ENCODE data around the gene SELE.

The SELE gene

DNA sequence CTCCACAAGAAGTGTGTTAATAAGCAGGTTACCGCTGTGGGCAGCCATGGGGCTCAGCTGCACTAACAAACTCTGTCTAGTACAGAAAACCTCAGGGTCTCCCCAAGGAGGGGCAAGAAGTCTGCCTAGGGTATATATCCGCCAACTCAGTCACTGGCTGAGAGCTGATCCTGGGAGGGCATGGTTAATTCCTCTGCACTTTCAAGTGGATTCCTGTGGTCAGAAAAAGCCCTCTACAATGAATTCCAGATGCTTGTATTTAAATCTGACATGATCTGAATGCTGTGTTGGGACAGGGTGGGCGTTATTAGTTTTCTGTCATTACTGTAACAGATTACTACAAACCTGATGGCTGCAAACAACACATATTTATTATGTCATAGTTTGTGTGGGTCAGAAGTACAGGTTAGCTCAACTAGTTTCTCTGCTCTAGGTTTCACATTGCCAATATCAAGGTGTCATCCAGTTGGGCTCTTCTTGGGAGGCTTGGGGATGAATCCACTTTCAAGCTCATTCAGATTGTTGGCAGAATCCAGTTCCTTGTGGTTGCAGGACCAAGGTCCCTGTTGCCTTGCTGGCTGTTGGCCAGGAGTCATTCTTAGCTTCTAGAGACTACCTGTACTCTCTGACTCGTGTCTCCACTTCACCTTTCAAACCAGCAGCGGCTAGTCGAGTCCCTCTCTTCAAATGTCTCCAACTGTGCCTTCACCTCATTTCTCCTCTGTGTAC lies 8.0 kb upstream of the SELE start:
- TF ChIP-seq, protein P1, sequence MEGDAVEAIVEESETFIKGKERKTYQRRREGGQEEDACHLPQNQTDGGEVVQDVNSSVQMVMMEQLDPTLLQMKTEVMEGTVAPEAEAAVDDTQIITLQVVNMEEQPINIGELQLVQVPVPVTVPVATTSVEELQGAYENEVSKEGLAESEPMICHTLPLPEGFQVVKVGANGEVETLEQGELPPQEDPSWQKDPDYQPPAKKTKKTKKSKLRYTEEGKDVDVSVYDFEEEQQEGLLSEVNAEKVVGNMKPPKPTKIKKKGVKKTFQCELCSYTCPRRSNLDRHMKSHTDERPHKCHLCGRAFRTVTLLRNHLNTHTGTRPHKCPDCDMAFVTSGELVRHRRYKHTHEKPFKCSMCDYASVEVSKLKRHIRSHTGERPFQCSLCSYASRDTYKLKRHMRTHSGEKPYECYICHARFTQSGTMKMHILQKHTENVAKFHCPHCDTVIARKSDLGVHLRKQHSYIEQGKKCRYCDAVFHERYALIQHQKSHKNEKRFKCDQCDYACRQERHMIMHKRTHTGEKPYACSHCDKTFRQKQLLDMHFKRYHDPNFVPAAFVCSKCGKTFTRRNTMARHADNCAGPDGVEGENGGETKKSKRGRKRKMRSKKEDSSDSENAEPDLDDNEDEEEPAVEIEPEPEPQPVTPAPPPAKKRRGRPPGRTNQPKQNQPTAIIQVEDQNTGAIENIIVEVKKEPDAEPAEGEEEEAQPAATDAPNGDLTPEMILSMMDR (conservative IDR thresholded peaks at IDR 0.05; ENCODE audit: low read depth, low read length) = no peak
- peak overlapping the region; percentile 23 for H3K4me3 ChIP-seq (ENCODE audit: low read length)
- DNase-seq (ENCODE audit: low read depth) = peak; percentile 51

DNA sequence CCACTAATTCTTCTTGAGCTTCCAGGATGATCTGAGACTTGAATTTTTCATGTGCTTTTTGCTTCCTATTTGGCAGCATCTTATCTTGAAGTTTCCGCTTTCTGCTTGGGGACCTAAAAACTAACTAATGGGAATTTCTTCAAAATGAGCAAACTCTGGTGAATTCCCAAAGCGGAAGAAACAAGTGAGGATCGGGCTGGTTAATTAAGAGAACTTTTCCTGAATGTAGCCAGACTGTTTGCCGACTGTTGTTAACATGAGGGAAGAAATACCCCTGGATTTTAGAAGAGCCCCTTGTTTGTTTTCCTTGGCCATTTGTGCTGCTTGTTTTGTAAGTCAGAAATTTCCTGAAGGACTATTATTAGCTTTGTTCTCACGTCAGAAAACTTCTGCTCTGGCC lies 6.1 kb upstream of the SELE start:
- no peak overlapping the region for H3K4me3 ChIP-seq (ENCODE audit: low read length)
- TF ChIP-seq, protein P1 (conservative IDR thresholded peaks at IDR 0.05; ENCODE audit: low read depth, low read length) = no peak

DNA sequence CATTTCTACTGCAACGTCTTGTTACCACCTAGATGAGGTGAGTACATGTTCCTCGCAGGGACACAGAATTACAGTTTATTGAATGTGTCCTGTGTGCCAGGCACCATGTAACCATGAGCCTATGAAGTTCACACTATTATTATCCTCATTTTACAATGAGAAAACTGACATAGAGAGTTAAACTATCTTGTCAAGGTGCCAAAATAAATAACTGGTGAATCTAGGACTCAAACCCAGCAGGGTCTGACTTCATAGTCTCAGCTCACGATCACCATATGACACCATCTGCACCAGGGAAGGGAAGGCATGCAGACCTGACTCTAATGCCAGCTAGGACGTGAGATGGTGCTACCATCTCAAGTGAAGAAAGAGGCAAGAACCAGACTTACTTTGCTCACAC lies 2.4 kb downstream of the SELE start:
- TF ChIP-seq, protein P1 (conservative IDR thresholded peaks at IDR 0.05; ENCODE audit: low read depth, low read length) = no peak
- no peak for DNase-seq (ENCODE audit: low read depth)
- H3K4me3 ChIP-seq (ENCODE audit: low read length) = no peak overlapping the region

More for the DNA sequence above, 6.1 kb upstream of the SELE start:
- DNase-seq (ENCODE audit: low read depth) = no peak

DNA sequence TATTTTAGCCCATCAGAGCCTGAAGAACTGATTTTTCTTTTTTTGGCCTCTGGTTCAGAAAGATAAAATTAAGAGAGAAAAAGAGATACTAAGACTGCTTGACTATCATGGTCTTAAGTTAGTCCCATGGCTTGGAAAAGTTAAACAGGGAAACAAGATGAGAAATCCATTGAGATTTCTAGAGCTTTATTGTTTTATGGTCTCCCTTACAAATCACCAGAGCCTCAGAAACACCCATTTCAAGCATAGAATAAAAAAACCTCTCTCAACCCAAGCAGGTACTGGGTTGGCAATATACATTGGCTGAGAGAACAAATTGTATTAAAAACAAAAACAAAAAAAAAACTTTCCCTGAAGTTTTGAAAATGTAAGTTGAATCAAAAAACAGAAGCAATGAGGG lies 3.9 kb downstream of the SELE start:
- H3K4me3 ChIP-seq (ENCODE audit: low read length) = no peak overlapping the region
- DNase-seq (ENCODE audit: low read depth) = no peak
- TF ChIP-seq, protein P1 (conservative IDR thresholded peaks at IDR 0.05; ENCODE audit: low read depth, low read length) = no peak

DNA sequence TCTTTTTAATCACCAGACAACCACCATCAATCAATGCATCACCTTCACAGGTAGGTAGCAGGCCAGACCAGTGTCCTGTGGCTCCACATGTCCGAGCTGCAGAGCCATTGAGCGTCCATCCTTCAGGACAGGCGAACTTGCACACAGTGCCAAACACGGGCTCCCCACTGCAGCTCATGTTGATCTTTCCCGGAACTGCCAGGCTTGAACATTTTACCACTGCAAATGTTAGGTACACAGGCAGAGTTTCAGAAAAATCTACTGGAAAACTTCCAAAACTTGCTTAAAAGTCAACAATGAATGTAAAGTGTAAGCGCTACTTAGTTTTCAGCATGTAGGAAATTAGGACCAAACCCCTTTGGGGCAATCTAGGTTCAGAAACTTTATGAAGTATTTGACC lies 6.6 kb downstream of the SELE start:
- TF ChIP-seq, protein P1 (conservative IDR thresholded peaks at IDR 0.05; ENCODE audit: low read depth, low read length) = no peak
- H3K4me3 ChIP-seq (ENCODE audit: low read length) = no peak overlapping the region
- DNase-seq (ENCODE audit: low read depth) = no peak

DNA sequence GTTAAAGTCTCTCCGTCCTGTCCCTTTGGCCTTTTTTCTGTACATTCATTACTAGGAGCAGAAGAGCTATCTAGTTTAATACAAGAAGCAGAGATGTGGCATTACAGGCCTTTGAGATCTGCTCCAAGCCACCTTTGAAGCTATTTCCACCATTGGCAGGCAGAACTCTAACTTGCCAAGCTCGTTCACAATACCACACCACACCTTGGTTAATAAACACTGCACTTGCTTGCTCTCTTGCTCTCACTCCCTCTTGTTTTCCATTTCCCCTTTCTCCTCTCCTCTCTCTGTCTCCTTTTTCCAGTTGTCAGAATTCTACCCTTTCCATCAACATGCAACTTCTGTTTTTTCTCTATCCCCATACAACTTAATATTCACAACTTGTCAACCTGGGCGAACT lies 7.0 kb downstream of the SELE start:
- TF ChIP-seq, protein P1 (conservative IDR thresholded peaks at IDR 0.05; ENCODE audit: low read depth, low read length) = no peak
- no peak overlapping the region for H3K4me3 ChIP-seq (ENCODE audit: low read length)
- DNase-seq (ENCODE audit: low read depth) = no peak

DNA sequence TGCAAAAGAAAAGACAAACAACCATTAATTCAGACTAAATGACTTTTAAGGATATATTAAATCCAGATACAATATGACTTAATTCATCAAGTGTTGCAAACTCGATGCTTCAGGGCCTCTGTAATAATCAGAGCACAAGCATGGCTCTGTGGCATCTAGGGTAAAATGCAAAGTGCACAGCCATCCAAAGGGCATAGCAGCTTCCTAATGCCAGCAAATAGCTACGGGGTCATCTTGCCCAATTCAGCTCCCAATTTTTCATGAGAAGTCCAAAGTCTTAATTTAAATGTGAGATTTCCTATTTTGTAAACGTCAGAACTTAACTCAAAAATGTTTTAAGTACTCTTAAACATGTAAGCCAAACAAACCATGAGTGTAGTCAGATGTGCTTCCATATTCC lies 7.9 kb downstream of the SELE start:
- no peak overlapping the region for H3K4me3 ChIP-seq (ENCODE audit: low read length)
- DNase-seq (ENCODE audit: low read depth) = no peak
- TF ChIP-seq, protein P1 (conservative IDR thresholded peaks at IDR 0.05; ENCODE audit: low read depth, low read length) = no peak
